ENCODE results near the gene ENTPD6.

ENTPD6 gene

GRCh38 chr20:25188218-25188617, 7.3 kb upstream of the ENTPD6 start:
- no peak for DNase-seq

DNA sequence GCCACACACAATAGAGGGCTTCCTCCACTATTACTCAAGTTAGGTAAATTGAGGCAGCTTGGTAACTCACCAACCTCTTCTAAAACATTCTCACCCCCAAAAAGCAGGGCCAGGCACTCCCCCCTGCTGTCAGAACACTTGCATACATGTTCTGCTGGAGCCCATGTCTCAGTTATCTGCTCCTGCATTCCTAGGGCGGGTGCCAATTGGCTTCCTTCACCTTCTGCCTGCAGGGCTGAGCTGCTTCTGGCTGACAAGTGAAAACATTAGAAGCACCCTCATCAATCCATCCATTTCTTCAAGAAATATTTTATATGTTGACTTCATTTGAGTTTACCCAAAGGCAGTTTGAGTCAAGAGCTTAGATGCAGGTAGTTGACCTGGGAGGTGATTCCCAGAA, 4.5 kb upstream of the ENTPD6 start:
- no peak for DNase-seq

- DNase-seq: no peak
These were observed 3.8 kb upstream of the ENTPD6 start for GRCh38 chr20:25191689-25192088.

DNA sequence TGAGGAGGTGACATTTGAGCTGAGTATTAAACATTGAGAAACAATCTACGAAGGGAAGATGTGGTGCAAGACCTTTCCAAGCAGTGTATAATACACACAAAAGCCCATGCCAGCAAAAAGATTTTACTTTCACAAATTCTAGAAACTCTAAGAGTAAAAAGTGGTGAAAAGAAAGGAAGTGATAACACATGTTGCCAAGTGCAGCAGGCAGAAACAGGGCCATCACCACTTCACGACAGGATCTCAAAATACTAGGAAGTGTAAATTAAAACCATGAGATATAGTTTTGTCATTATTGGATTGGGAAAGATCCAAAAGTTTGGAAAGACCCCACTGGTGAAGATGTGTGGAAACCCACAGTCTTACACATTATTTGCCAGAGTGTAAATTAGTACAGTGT, 1.7 kb upstream of the ENTPD6 start:
- DNase-seq: no peak

DNA sequence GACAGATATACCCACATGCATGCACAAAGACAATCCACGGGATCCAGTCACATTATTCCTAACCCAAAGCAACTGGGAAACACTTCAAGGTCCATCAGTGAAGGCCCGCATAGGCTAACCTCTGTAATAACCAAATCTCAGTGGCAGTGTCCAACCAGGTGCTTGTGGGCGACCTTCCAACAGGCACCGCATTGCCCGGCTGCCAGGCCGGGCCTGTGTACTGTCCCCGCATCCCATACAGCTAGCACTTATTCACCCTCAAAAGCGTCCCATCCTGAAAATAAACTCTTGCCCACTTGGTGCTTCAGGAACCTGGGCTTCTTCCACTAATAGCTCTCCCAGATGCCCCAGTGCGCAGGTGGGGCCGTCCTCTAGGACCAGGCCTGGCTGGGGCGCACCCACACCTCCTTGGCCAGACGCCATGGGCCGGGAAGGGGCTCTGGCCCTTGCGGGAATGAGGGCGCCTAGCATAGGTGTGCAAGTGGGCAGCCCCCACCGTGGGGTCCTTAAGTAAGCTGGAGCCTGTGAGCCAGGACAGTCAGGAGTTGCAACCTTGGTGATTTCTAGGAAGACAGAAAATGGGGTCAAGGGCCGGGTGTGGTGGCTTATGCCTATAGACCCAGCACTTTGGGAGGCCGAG, 1.1 kb upstream of the ENTPD6 start:
- no peak for DNase-seq

DNA sequence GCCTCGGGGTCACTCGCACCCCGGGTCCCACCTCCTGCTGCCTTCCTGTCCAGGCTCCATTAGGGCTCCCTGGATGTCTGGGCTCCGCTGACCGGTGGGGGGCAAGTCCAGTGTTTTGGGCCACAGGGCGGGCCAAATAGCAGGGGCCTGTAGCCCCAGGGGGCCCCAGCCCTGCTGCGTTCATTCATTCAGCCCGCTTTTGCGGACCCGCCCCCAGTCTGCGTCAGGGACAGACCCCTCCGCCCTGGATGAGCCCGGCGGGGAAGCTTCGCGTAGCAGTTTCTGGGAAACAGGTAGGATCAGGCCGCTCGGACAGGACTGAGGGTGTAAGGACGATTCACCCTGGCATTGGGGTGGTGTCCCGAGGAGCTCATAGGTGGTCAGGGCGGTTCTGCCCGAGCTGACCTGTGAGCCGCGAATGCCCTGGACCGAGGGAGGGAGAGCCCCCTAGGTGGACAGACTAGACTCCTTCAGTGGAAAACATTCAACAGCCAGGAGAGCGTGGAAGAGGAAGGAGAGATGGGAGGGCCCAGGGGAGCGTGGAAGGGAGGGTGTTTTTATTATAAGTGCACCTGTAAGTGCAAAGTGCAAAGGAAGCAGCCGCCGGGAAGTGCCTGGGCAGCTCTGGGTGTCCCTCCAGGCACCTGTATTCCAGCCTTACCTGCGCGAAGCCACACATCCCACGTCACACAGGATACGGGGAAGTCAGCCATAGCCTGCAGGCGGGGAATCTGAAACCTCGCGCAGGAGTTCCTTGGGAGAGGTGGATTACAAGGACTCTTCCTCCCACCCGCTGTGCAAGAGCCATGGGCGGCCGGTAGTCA, 662 bp downstream of the ENTPD6 start:
- DNase-seq: no peak

DNA sequence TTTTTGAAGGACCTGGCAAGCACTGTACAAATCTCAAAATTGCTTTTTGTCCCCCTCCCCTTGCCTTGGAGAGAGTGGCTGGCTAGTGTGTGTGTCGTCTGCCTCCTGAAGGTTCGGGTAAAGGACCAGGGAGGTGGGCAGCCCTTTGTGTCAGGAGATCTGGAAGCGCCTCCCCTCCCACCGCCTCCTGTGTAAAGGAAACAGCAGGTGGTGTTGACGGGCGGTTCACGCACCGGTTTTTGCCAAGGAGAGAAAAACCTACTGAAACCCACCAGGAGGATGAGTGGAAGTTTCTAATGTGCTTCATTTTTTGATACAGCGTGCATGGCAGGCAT, 1.2 kb downstream of the ENTPD6 start:
- DNase-seq: no peak

GRCh38 chr20:25197183-25197869, 1.8 kb downstream of the ENTPD6 start:
- no peak for DNase-seq

- no peak for DNase-seq
These were observed 2.3 kb downstream of the ENTPD6 start for GRCh38 chr20:25197870-25198190.

DNA sequence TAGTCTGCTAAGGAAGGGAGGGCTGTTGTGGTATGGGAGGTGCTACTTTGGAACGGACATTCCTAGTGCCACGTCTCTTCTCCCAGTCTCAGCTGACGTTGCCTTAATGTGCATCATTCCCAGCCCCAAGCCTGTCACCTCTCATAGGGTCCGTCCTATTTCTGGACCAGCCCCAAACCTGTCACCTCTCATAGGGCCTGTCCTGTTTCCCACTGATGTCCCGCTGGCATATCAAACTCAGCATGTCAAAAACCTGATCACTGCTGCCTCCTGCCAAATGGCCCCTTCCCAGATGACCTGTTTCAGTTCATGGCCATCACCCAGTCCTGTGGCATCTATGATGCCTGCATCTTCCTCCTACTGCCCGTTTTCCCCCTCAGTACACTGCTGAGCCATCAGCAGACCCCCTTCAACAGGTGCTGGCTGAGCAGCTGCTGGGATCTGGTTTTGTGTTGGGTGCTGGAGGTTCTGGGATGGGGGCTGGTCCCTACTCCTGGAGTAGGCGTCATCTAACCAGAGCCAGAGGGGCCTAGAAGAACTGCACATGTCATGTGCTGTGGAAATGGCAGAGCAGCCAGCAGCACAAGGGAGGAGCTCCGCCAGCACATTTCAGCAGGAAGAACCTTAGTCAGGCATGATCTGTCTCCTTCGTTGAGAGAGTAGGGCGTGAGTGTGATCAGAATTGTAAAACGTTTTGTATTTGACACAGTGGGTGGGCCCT, 3.3 kb downstream of the ENTPD6 start:
- DNase-seq: no peak

DNA sequence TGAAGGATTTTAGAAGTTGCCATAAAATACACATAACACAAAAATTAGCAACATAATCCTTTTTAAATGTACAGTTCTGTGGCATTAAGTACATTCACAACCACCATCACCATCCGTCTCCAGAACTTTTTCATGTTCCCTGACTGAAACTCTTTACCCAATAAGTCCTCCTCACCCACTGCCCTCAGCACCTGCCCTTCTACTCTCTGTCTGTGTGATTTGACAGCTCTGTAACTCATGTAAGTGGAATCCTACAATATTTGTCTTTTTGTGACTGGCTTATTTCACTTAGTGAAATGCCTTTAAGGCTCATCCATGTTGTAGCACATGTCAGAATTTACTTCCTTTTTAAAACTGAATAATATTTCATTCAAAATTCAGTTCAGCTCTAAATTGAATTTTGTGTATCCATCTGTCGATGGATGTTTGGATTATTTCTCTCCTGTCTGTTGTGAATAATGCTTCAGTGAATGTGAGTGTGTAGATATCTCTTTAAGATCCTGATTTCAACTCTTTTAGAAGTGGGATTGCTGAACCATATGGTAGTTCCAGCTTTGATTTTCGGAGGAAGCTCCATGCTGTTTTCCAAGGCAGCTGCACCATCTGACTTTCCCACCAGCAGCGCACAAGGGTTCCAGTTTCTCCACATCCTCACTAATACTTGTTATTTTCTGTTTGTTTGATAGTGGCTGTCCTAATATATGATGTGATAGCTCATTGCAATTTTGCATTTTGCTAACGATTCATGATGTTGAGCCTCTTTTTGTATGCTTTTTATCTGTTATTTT, 4.2 kb downstream of the ENTPD6 start:
- no peak for DNase-seq

GRCh38 chr20:25203089-25203488, 7.6 kb downstream of the ENTPD6 start:
- DNase-seq: no peak

DNA sequence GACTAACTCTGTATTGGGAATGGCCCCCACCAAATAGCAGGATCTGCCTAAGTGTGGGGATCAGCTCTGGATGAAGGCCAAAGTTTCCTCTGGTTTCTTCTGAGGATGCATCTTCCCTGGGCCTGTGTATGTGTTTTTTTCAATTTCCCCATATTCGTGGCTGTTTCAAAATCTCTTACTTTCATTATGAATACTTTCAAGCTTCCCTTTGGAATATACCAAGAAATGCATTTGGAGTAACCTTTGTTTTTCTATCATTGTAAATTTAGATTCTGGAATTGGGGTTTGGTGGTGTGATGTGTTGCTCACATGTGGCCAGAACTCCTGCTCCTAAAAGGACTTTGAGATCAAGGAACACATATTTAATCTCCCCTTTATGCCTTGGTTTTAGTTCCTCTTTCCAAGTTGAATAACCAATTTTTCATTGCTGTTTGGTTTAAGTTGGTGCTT, 8.4 kb downstream of the ENTPD6 start:
- DNase-seq: no peak

DNA sequence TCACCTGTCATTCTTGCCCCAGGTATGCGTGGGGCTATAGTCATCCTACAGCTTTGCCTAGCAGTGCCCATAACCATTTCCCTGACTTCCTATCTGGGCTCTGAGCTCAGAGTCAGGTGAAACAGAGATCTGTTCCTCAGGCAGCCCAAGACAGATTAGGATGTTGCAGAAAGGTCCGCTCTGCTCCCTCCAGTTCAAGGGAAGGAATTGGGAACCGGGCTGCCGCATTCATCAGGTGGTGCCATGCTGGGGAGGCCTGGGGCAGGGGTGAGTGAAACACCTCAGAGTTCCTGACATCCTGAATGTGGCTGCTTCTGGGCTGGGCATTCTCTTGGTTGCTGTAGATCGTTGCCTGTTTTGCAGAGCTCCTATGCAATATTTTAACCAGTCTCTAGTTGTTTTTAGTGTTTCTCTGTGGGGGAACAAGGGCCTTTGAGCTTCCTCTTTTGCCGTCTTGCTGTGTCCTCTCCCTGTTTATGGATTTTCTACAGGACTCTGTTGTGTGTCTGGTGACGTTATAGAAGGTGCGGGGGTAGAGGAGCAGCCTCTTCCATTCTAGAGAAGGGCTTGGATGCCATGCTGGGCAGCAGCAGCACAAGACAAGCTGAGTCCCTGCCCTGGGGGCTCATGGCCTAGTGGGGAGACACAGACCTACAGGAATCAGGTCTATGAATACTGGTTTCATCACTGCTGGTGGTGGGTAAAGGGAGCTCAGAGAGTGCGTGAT, 9.2 kb downstream of the ENTPD6 start:
- DNase-seq: no peak

DNA sequence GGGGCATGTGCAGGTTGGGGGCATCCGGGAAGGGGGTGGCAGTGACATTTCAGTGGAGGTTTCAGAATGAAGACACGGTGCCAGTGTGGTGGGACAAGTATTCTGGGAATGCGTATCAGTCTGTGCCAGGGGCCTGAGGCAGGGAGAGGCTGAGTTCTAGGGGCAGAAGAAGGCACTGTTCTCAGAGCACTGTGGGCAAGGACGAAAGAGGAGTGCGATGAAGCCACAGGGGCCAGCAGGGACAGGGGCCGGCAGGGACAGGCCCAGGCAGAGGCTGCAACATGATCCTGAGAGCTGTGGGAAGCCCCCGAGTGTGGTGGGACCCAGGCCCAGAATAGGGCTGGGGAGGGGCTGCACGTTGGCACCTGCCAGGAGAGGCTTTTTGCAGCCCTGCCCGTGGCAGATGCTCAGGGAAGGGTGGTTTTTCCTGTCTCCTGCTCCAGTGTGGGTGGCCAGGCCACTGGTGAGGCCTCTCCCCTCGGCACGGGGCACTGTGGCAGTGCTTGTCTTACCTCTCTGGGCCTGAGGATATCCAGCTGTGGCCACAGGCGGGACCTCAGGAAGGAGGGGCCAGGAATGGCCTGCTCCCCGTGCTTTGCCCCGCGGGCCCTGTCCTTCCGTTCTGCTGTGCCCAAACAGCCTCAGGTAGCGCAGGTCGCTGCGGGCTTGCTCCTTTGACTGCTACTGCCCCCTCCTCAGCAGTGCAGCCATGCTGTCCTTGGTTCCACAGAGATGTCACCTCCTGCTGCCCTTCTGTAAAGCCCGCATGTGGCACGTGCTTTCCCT, 10.0 kb downstream of the ENTPD6 start:
- DNase-seq: no peak

- no peak for DNase-seq
These were observed 10.5 kb downstream of the ENTPD6 start for GRCh38 chr20:25206063-25206403.

DNA sequence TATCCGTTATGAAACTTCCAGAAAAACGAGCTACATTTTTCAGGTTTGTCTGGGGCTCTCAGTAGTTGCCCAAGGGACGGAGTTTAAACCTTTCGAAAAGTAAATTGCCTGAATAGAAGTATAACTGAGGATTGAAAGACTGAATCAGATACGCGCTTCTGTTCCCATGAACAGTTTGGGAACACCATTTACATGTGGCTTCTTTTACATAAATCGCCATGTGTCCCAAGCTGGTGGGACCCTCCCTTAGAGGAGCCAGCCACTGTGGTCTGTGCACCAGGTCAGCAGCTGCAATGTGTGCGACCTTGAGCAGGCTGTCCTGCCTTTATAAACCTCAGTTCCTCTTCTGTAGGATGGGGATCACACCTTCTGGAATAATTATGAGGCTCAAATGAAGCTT, 11.0 kb downstream of the ENTPD6 start:
- no peak for DNase-seq

DNA sequence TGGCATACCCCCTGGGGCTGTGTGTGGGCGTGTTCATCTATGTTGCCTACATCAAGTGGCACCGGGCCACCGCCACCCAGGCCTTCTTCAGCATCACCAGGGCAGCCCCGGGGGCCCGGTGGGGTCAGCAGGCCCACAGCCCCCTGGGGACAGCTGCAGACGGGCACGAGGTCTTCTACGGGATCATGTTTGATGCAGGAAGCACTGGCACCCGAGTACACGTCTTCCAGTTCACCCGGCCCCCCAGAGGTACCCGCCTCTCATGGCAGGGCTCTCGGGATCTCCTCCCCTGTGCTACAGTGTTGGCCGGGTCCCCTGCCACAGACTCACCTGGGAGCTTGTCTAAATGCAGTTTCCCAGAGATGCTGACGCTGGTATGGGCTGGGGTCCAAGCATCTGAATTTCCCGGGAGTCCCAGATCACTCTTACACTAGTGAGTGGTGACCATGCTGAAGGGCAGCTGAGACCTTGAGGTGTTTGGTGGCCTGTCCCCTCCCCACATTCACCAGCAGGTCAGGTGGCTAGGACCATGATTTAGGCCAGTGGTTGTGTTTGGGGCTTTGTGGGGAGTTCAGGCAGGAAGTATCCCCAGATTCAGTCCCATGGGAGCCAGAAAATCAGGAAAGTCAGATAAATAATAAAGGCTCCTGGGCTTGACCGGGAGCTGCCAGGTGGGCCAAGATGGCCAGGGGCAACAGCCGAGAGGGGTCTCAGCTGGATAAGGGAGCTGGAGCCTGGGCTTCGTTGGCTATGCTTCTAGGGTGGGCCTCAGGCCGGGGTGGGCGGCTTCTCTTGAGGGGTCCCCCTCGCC, 11.8 kb downstream of the ENTPD6 start:
- no peak for DNase-seq

- no peak for DNase-seq
These were observed 12.5 kb downstream of the ENTPD6 start for GRCh38 chr20:25207960-25208534.

DNA sequence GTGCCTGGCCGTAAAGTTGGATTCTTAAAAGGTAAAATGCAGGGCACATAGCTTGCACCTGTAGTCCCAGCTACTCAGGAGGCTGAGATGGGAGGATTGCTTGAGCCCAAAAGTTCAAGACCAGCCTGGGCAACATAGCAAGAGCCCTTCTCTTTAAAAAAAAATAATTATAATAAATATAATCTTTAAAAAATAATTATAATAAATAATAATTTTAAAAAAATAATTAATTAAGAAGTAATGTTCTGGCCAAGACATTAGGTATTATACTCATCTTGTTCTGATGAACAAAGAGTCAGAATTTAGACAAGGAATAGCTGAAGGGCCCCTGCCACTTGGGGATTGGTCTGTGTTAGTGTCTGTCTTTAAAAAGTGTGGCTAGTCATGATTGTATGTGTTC, 13.9 kb downstream of the ENTPD6 start:
- no peak for DNase-seq

Data from femur (tissue), 1 donor.